ENCODE results near the gene MTAP.
A peak's percentile ranks its signal among the peaks of the same experiment; 100 is the strongest.
"Not testable (repeated sequence)": the region's sequence is repeated elsewhere in the genome, so short reads cannot be mapped to it uniquely, and the experiment has no call there.

MTAP gene

GRCh38 chr9:21927752-21928151, 125.3 kb downstream of the MTAP start:
- no peak for DNase-seq

- no peak for DNase-seq
These were observed 129.0 kb downstream of the MTAP start for GRCh38 chr9:21931428-21931827.

- DNase-seq: no peak
These were observed 130.8 kb downstream of the MTAP start for GRCh38 chr9:21933281-21933680.

- DNase-seq: no peak
These were observed 131.4 kb downstream of the MTAP start for GRCh38 chr9:21933865-21934264.

GRCh38 chr9:21935631-21936030, 133.2 kb downstream of the MTAP start:
- DNase-seq: no peak

- no peak for DNase-seq
These were observed 133.7 kb downstream of the MTAP start for GRCh38 chr9:21936161-21936560.

- DNase-seq: no peak
These were observed 139.0 kb downstream of the MTAP start for GRCh38 chr9:21941337-21941995.

- no peak for DNase-seq
These were observed 141.0 kb downstream of the MTAP start for GRCh38 chr9:21943464-21943863.

- DNase-seq: no peak
These were observed 143.2 kb downstream of the MTAP start for GRCh38 chr9:21945606-21946005.

- DNase-seq: no peak
These were observed 156.4 kb downstream of the MTAP start for GRCh38 chr9:21958833-21959232.

- DNase-seq: not testable (repeated sequence)
These were observed 156.8 kb downstream of the MTAP start for GRCh38 chr9:21959268-21959667.

GRCh38 chr9:21961569-21961968, 159.1 kb downstream of the MTAP start:
- DNase-seq: no peak

GRCh38 chr9:21964925-21965385, 162.5 kb downstream of the MTAP start:
- peak; percentile 61 for DNase-seq

- DNase-seq: peak; percentile 18
These were observed 163.0 kb downstream of the MTAP start for GRCh38 chr9:21965401-21965951.

GRCh38 chr9:21966140-21966851, 163.9 kb downstream of the MTAP start:
- no peak for DNase-seq

- DNase-seq: no peak
These were observed 164.7 kb downstream of the MTAP start for GRCh38 chr9:21967169-21967568.

- DNase-seq: no peak
These were observed 165.3 kb downstream of the MTAP start for GRCh38 chr9:21967702-21968101.

GRCh38 chr9:21968331-21969010, 166.0 kb downstream of the MTAP start:
- DNase-seq: no peak

- no peak for DNase-seq
These were observed 166.8 kb downstream of the MTAP start for GRCh38 chr9:21969011-21969940.

GRCh38 chr9:21969951-21970799, 167.7 kb downstream of the MTAP start:
- no peak for DNase-seq
